RWPE2 (cell line): ENCODE data around the gene RCOR1.
"Not testable (repeated sequence)": the region's sequence is repeated elsewhere in the genome, so short reads cannot be mapped to it uniquely, and the experiment has no call there.

Source experiments
- ATAC-seq: fragments of 200-7000 bp; cut with Tn5 transposase; 3 replicates; pipeline ENCODE4 v1.9.1; 2021; ENCODE audit warnings: low read depth
- DNase-seq: peaks from one replicate; pipeline ENCODE4 v3.0.0-alpha.2; 2020; ENCODE audit warnings: low spot score
- H3K27ac ChIP-seq: fragments of 450-650 bp; 2 replicates; pipeline ENCODE4 v1.5.1; 2017; ENCODE audit warnings: mild to moderate bottlenecking; ENCODE audit not compliant: poor library complexity, severe bottlenecking
- H3K27me3 ChIP-seq: fragments of 250-450 bp; sonication (Bioruptor Pico); 2 replicates; pipeline ENCODE4 v1.5.1; 2021; ENCODE audit warnings: mild to moderate bottlenecking, moderate library complexity; ENCODE audit not compliant: insufficient read depth, poor library complexity, severe bottlenecking
- H3K36me3 ChIP-seq: fragments of 250-450 bp; sonication (Bioruptor Pico); 2 replicates; pipeline ENCODE4 v1.5.1; 2020; ENCODE audit warnings: low read depth, mild to moderate bottlenecking, moderate library complexity
- H3K4me1 ChIP-seq: fragments of 250-450 bp; sonication (Bioruptor Pico); 2 replicates; pipeline ENCODE4 v1.5.1; 2021; ENCODE audit warnings: mild to moderate bottlenecking, moderate library complexity; ENCODE audit not compliant: insufficient read depth, poor library complexity, severe bottlenecking
- H3K4me3 ChIP-seq: fragments of 250-450 bp; sonication (Bioruptor Pico); 2 replicates; pipeline ENCODE4 v1.5.1; 2021; ENCODE audit warnings: mild to moderate bottlenecking, moderate library complexity; ENCODE audit not compliant: severe bottlenecking
- H3K9me3 ChIP-seq: fragments of 250-450 bp; sonication (Bioruptor Pico); 2 replicates; pipeline ENCODE4 v1.5.1; 2021; ENCODE audit warnings: mild to moderate bottlenecking, moderate library complexity; ENCODE audit not compliant: severe bottlenecking
- TF ChIP-seq, protein P1 (sequence below): fragments of 450-650 bp; IDR thresholded peaks from one replicate; pipeline ENCODE4 v1.5.1; 2017; ENCODE audit warnings: mild to moderate bottlenecking, moderate library complexity; ENCODE audit not compliant: poor library complexity, severe bottlenecking

Gene RCOR1

DNA sequence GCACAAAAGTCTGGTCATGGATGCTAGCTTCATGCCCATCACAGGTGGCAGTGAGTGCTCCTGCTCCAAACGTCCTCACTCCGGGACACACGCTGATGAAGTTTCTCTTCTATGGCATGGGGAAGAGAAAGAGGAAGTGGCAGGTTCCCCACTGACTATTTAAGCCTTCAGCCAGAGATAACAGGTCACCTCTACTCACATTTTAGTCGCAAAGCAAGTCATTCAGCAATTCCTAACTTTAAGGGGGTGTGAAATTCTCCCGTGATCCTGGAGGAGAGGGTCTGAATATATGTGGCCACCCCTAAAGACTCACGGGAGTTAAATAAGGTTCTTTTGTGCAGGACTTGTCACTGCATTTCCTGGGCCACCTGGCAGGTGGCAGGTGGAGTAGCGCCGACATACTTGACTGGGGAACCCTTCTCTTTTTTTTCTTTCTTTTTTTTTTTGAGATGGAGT is 18.8 kb upstream of the RCOR1 start:
- TF ChIP-seq, protein P1, sequence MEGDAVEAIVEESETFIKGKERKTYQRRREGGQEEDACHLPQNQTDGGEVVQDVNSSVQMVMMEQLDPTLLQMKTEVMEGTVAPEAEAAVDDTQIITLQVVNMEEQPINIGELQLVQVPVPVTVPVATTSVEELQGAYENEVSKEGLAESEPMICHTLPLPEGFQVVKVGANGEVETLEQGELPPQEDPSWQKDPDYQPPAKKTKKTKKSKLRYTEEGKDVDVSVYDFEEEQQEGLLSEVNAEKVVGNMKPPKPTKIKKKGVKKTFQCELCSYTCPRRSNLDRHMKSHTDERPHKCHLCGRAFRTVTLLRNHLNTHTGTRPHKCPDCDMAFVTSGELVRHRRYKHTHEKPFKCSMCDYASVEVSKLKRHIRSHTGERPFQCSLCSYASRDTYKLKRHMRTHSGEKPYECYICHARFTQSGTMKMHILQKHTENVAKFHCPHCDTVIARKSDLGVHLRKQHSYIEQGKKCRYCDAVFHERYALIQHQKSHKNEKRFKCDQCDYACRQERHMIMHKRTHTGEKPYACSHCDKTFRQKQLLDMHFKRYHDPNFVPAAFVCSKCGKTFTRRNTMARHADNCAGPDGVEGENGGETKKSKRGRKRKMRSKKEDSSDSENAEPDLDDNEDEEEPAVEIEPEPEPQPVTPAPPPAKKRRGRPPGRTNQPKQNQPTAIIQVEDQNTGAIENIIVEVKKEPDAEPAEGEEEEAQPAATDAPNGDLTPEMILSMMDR: no peak
- no peak for DNase-seq
- H3K27me3 ChIP-seq: no peaks in the 10 kb centered on the region
- H3K27ac ChIP-seq: no peak overlapping the region
- no peaks in the 10 kb centered on the region for H3K9me3 ChIP-seq
- H3K4me3 ChIP-seq: no peak overlapping the region
- peaks cover 1% of the 10 kb centered on the region for H3K4me1 ChIP-seq
- H3K36me3 ChIP-seq: no peaks in the 10 kb centered on the region
- ATAC-seq: no peak

DNA sequence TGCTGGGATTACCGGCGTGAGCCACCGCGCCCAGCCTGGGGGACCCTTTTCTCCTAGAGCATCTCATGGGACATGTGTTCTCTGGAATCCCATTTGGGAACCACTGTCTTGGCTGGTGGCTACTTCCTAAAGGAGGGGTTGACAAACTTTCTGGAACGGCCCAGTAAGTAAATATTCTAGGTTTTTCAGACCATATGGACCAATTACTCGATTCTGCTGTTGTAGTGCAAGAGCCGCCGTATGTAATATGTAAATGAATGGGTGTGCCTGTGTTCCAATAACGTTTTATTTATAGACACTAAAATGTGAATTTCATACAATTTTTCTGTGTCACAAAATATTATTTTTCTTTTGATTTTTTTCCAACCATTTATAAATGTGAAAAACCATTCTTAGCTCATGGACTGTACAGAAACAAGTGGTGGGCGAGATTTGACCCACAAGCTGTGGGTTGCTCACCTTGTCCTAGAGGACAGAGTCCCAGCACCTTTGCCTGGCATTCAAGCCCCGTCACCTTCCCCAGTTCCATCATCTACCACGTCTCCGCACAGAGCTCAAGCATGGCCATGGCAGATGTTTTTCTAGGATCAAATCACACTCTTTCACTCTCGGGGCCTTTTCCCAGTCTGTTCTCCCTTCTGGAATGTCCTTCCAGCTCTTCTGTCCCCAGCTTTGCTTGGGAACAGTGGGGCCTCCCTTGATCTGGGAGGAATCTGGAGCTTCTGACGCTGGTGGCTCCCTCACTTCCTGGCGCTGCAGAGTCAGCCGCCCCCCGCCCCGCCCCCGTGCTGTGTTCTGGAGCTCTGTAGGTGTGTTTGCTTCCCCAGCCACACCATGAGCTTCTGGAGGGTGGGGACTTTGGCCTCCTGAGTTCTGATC is 17.9 kb upstream of the RCOR1 start:
- H3K27me3 ChIP-seq: no peaks in the 10 kb centered on the region
- DNase-seq (no peak), ATAC-seq (no peak)
- H3K9me3 ChIP-seq: no peaks in the 10 kb centered on the region
- H3K27ac ChIP-seq: no peak overlapping the region
- TF ChIP-seq, protein P1: no peak
- H3K36me3 ChIP-seq: no peaks in the 10 kb centered on the region
- no peak overlapping the region for H3K4me3 ChIP-seq
- no peaks in the 10 kb centered on the region for H3K4me1 ChIP-seq

DNA sequence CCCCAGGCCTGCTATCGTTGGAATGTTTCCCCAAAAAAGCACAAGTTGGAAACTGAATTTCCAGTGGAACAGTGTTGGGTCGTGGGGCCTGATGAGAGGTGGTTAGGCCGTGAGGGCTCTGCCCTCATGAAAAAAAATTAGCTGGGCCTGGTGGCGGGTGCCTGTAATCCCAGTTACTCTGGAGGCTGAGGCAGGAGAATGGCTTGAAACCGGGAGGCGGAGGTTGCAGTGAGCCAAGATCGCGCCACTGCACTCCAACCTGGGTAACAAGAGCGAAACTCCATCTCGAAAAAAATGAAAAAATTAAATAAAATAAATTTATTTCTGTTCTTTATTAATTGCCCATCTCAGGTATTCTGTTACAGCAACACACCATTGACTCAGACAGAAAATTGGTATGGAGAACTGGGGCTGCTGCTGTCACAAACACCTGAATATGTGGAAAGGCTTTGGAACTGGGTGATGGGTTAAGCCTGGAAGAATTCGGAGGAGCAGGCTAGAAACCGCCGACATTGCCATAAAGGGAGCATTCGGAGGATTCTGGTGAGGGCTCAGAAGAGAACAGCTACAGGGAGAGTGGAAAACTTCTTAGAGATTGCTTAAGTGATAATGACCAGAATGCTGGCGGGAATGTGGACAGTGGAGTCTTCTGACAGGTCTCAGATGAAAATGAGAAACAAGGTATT is 17.1 kb upstream of the RCOR1 start:
- peaks cover 6% of the 10 kb centered on the region for H3K4me1 ChIP-seq
- H3K9me3 ChIP-seq: no peaks in the 10 kb centered on the region
- H3K27me3 ChIP-seq: no peaks in the 10 kb centered on the region
- DNase-seq (no peak), ATAC-seq (no peak)
- no peaks in the 10 kb centered on the region for H3K36me3 ChIP-seq
- H3K27ac ChIP-seq: no peak overlapping the region
- TF ChIP-seq, protein P1: no peak
- H3K4me3 ChIP-seq: no peak overlapping the region

- H3K27ac ChIP-seq, H3K4me3 ChIP-seq, ATAC-seq, H3K4me1 ChIP-seq, H3K27me3 ChIP-seq, H3K9me3 ChIP-seq, DNase-seq, H3K36me3 ChIP-seq: not testable (repeated sequence)
These were observed 16.5 kb upstream of the RCOR1 start for GRCh38 chr14:102575846-102576428.

DNA sequence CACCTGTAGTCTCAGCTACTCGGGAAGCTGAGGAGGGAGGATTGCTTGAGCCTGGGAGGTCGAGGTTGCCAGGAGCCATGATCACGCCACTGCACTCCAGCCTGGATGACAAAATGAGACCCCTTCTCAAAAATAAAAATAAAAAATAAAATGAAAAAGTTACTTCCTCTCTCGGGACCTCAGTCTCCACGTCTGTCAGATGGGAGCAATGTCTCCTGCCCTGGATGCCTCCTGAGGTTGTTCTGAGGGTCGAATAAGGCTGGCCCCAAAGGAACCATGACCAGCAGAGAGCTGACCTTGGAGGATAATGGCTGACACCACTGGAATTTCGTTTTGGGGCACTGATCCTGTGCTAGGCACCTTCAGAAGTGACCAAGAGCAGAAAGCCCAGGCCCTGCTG is 13.6 kb upstream of the RCOR1 start:
- Histone ChIP-seq H3K4me1 (peaks cover 7% of the 10 kb centered on the region), H3K27me3 (no peaks in the 10 kb centered on the region), H3K4me3 (no peak overlapping the region), H3K9me3 (no peaks in the 10 kb centered on the region), H3K36me3 (no peaks in the 10 kb centered on the region), H3K27ac (no peak overlapping the region)
- ATAC-seq (no peak), DNase-seq (no peak)
- TF ChIP-seq, protein P1: no peak
